H1 (cell line): ENCODE results near the gene XPNPEP1. TPM values are rescaled to one million over a fixed set of nuclear protein-coding genes. Genes with fewer than 3 reads are reported as not detected.

ENCODE experiments used
- ASH2L ChIP-seq: fragments of 200-600, 300-600 bp; sonication (generic); IDR thresholded peaks from one replicate; pipeline ENCODE4 v1.7.1; 2017; ENCODE audit warnings: low read length
- CHD1 ChIP-seq: IDR thresholded peaks from 2 replicates; pipeline ENCODE4 v1.6.1; 2012; ENCODE audit warnings: low read depth, low read length, improper control_type of control experiment
- HDAC2 ChIP-seq, 2 experiments: fragments of 300-600 bp in 1 of 2; sonication (generic) in 1 of 2; IDR thresholded peaks; 2 replicates each; pipeline ENCODE4 v1.6.1; 2011 to 2012; ENCODE audit warnings: low read depth in 2 of 2, low read length in 2 of 2, mild to moderate bottlenecking in 2 of 2, moderate library complexity in 2 of 2, borderline replicate concordance in 1 of 2, inconsistent platforms in 1 of 2
- JUND ChIP-seq: IDR thresholded peaks from 2 replicates; pipeline ENCODE4 v1.6.1; 2011; ENCODE audit warnings: mild to moderate bottlenecking, improper control_type of control experiment, low read length
- PHF8 ChIP-seq: fragments of 200-600 bp; sonication (generic); conservative IDR thresholded peaks from 2 replicates; pipeline ENCODE4 v1.7.1; 2012; ENCODE audit warnings: low read depth, mild to moderate bottlenecking, inconsistent platforms, low read length, moderate library complexity
- POLR2AphosphoS5 ChIP-seq: IDR thresholded peaks from 2 replicates; pipeline ENCODE4 v1.6.1; 2011; ENCODE audit warnings: low read depth, low read length
- SIN3A ChIP-seq, 2 experiments: IDR thresholded peaks in 1 of 2; conservative IDR thresholded peaks in 1 of 2; 2 replicates each; pipeline ENCODE4 v1.6.1; 2011 to 2012; ENCODE audit warnings: low read length in 2 of 2, improper control_type of control experiment in 1 of 2, low read depth in 1 of 2, mild to moderate bottlenecking in 1 of 2
- TAF1 ChIP-seq: IDR thresholded peaks from 2 replicates; pipeline ENCODE4 v1.6.1; 2011; ENCODE audit warnings: mild to moderate bottlenecking, low read depth, low read length
- YY1 ChIP-seq: IDR thresholded peaks from 2 replicates; pipeline ENCODE4 v1.6.1; 2011; ENCODE audit warnings: low read depth, mild to moderate bottlenecking, low read length
- polyA plus RNA-seq, 7 experiments: library from polyadenylated mRNA; depleted of rRNA in 3 of 7; stranded (reverse) in 5 of 7; unstranded in 2 of 7; fragments of >200 nt in 5 of 7; fragments of 200-250 nt in 2 of 7; gene quantifications; 1 replicate in 5 of 7; 2 replicates in 1 of 7; 4 replicates in 1 of 7; pipeline versions ENCODE4 v1.2.1 to v1.2.3, GENCODE V29; 2011 to 2013; ENCODE audit warnings: missing spikeins in 2 of 7, mixed read lengths in 2 of 7
- total RNA-seq: library from RNA; stranded (reverse); fragmentation: NEBNext Ultra II Directional; extraction: Animal tissue kit (Norgen Biotek cat#: 25700); gene quantifications from 2 replicates; pipeline ENCODE4 v1.2.1, GENCODE V29; 2021
- TF ChIP-seq, protein P1 (sequence below): IDR thresholded peaks from 2 replicates; pipeline ENCODE4 v1.6.1; 2012; ENCODE audit warnings: inconsistent platforms

The XPNPEP1 gene
- total and polyA plus RNA-seq, 2 of the 8 experiments (the other 6 are each of a cell fraction or from before 2014, with no cell fraction given): 61.1 to 201 TPM

DNA sequence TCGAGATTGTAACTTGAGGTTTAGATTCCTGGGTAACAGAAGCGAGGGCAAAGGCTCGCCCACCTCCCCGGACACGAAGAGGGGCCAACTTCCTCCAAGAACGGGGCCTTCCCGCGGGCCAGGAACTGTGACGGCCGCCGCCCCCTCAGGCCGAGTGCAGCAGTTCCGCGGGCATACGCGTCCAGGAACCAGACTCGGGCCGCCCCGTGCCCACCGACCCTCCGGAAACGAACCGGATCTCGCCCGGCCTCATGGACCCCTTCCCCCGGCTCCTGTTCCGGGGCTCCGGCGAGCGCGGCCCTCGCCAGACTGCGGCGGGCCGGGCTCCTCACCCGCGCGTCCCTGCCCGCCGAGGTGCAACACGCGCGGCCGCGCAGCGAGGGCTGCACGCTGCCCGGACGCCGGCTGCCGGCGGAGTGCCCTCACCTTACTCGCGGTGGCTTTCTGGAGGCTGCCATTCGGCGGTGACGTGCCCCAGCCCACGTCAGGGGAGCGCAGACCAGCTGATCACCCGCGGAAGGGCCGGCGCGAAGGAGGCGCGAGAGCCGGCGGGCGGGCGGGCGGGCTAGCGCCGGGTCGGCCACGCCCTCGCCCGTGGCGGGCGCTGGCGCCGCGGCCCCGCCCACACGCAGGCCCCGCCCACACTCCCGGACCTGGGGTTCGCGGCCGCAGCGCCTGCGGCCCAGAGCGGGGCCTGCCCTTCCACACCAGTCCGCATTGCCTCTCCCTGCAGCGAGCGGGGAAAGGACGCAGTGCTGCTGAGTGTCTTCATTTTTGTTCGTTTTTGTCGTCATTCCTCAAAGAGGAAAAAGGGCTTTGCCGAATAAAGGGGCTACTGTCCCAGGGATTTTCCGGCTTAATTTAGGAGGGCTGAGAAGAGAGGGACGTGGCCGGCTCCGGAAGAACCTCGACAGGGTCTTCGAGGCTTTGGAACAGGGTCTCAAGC is at the start of gene XPNPEP1 (continued):
- TF ChIP-seq POLR2AphosphoS5 (peak; percentile 62; the same call in 1 of the 2 replicates), ASH2L (peak; percentile 60), HDAC2 (IDR thresholded peaks at IDR 0.05; ENCODE audit: borderline replicate concordance in 1 of 2, low read depth in 2 of 2, low read length in 2 of 2) (0 out of 4 replicates have a peak, but pooled peaks have one; percentile 46 to 64), TAF1 (peak; percentile 77), PHF8 (peak; percentile 67), YY1 (peak; percentile 76; the same call in 1 of the 2 replicates), CHD1 (no peak), JUND (no peak), SIN3A (conservative IDR thresholded peaks at IDR 0.05 in 1 of 2, IDR thresholded peaks at IDR 0.05 in 1 of 2; ENCODE audit: low read depth in 1 of 2, low read length in 2 of 2) (peak in 1 of 2 experiments; percentile 76; a peak in 2 of 4 replicates)
- TF ChIP-seq, protein P1, sequence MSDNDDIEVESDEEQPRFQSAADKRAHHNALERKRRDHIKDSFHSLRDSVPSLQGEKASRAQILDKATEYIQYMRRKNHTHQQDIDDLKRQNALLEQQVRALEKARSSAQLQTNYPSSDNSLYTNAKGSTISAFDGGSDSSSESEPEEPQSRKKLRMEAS: peak; percentile 20
- TF ChIP-seq, all 59 proteins: peak for 14
